Epithelial cell of proximal tubule (primary cell): ENCODE measurements around the gene RNGTT. TPM values are rescaled to one million over a fixed set of nuclear protein-coding genes. Genes with fewer than 3 reads are reported as not detected.

Source experiments
- DNase-seq: peaks from one replicate; pipeline ENCODE4 v3.0.0-alpha.2; 2011; ENCODE audit warnings: low read depth
- H3K4me3 ChIP-seq: 2 replicates; pipeline ENCODE4 v1.5.1; 2011; ENCODE audit warnings: low read depth, mild to moderate bottlenecking, low read length
- total RNA-seq: library from RNA; depleted of rRNA; stranded (reverse); fragments of >200 nt; gene quantifications from 2 replicates; pipeline ENCODE4 v1.2.3, GENCODE V29; 2015
- TF ChIP-seq, protein P1 (sequence below): conservative IDR thresholded peaks from 2 replicates; pipeline ENCODE4 v1.5.1; 2012; ENCODE audit warnings: low read depth, mild to moderate bottlenecking, low read length

The RNGTT gene
- total RNA-seq, 1 donor from 2014 or later: 17.6 TPM

DNA sequence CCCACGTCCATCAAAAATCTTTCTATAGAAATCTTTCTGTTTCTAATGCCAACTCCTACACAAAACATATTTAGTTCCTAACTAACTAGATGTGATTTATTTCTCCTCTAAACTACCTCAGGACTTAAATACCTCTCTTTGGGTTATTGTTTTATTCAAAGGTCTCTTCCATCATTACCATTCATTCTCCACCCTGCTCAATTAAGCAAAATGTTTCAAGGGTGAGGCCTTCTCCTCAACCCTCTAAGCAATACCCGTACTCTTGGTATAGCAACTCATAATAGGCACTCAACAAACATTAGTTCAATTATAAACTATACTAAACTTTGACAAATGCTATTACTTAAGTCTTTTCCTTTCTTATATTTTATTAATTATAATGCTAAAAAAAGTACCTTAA, 111.4 kb downstream of the RNGTT start:
- TF ChIP-seq, protein P1, sequence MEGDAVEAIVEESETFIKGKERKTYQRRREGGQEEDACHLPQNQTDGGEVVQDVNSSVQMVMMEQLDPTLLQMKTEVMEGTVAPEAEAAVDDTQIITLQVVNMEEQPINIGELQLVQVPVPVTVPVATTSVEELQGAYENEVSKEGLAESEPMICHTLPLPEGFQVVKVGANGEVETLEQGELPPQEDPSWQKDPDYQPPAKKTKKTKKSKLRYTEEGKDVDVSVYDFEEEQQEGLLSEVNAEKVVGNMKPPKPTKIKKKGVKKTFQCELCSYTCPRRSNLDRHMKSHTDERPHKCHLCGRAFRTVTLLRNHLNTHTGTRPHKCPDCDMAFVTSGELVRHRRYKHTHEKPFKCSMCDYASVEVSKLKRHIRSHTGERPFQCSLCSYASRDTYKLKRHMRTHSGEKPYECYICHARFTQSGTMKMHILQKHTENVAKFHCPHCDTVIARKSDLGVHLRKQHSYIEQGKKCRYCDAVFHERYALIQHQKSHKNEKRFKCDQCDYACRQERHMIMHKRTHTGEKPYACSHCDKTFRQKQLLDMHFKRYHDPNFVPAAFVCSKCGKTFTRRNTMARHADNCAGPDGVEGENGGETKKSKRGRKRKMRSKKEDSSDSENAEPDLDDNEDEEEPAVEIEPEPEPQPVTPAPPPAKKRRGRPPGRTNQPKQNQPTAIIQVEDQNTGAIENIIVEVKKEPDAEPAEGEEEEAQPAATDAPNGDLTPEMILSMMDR: no peak
- H3K4me3 ChIP-seq: no peak overlapping the region
- no peak for DNase-seq

GRCh38 chr6:88848870-88849269, 114.5 kb downstream of the RNGTT start:
- TF ChIP-seq, protein P1: no peak
- no peak for DNase-seq
- H3K4me3 ChIP-seq: no peak overlapping the region

GRCh38 chr6:88843040-88843439, 120.4 kb downstream of the RNGTT start:
- TF ChIP-seq, protein P1: no peak
- H3K4me3 ChIP-seq: no peak overlapping the region
- DNase-seq: no peak

DNA sequence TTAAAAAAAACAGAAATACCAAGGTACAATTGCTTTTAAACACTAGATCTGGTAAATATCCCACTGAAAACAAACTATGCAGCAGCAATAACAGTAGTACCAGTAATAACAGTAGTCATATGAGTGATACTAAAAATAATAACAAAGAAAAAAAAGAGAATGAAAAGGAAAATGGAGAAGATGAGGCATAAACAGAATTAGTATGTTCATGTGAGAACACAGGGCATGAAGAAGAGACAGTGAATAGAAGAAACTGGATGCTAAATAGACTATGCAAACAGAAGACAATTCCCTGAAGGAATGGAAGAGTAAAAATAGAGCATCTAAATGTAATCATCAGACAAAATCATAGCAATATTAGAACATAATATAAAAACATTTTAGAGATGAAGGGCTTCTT, 121.1 kb downstream of the RNGTT start:
- DNase-seq: no peak
- TF ChIP-seq, protein P1: no peak

GRCh38 chr6:88840796-88841539, 122.5 kb downstream of the RNGTT start:
- H3K4me3 ChIP-seq: no peak overlapping the region
- TF ChIP-seq, protein P1: no peak
- no peak for DNase-seq

More for the DNA sequence above, 121.1 kb downstream of the RNGTT start:
- no peak overlapping the region for H3K4me3 ChIP-seq

GRCh38 chr6:88840289-88840688, 123.1 kb downstream of the RNGTT start:
- TF ChIP-seq, protein P1: no peak
- no peak for DNase-seq
- no peak overlapping the region for H3K4me3 ChIP-seq

- no peak for DNase-seq
- TF ChIP-seq, protein P1: no peak
- H3K4me3 ChIP-seq: no peak overlapping the region
Measured at GRCh38 chr6:88839280-88839679, 124.1 kb downstream of the RNGTT start.
